Sciatic nerve (tissue), 2 donors: ENCODE results near the gene BPTF. TPM values are rescaled to one million over a fixed set of nuclear protein-coding genes. Genes with fewer than 3 reads are reported as not detected.
"Not testable (repeated sequence)": the region's sequence is repeated elsewhere in the genome, so short reads cannot be mapped to it uniquely, and the experiment has no call there.

Source experiments
- ATAC-seq: fragments of 200-7000 bp; cut with Tn5 transposase; one replicate; pipeline ENCODE4 v1.9.1; 2020; ENCODE audit warnings: mild to moderate bottlenecking, moderate library complexity
- DNase-seq: peaks from one replicate; pipeline ENCODE4 v3.0.0-alpha.2; 2020; ENCODE audit warnings: low spot score
- intact Hi-C: fragments of 100-400 bp; cut with DNase I; formaldehyde crosslinking; loops from one replicate; pipeline ENCODE4 v1.14.2; 2022
- total RNA-seq: library from RNA; stranded (reverse); fragmentation: NEBNext Ultra II Directional; extraction: Animal tissue kit (Norgen Biotek cat#: 25700); gene quantifications from one replicate; pipeline ENCODE4 v1.2.1, GENCODE V29; 2021
- donor health status: DM: no; HTN: no; CAD: no.
- donor health status: DM: no; HTN: no; CAD: no.

The BPTF gene, protein sequence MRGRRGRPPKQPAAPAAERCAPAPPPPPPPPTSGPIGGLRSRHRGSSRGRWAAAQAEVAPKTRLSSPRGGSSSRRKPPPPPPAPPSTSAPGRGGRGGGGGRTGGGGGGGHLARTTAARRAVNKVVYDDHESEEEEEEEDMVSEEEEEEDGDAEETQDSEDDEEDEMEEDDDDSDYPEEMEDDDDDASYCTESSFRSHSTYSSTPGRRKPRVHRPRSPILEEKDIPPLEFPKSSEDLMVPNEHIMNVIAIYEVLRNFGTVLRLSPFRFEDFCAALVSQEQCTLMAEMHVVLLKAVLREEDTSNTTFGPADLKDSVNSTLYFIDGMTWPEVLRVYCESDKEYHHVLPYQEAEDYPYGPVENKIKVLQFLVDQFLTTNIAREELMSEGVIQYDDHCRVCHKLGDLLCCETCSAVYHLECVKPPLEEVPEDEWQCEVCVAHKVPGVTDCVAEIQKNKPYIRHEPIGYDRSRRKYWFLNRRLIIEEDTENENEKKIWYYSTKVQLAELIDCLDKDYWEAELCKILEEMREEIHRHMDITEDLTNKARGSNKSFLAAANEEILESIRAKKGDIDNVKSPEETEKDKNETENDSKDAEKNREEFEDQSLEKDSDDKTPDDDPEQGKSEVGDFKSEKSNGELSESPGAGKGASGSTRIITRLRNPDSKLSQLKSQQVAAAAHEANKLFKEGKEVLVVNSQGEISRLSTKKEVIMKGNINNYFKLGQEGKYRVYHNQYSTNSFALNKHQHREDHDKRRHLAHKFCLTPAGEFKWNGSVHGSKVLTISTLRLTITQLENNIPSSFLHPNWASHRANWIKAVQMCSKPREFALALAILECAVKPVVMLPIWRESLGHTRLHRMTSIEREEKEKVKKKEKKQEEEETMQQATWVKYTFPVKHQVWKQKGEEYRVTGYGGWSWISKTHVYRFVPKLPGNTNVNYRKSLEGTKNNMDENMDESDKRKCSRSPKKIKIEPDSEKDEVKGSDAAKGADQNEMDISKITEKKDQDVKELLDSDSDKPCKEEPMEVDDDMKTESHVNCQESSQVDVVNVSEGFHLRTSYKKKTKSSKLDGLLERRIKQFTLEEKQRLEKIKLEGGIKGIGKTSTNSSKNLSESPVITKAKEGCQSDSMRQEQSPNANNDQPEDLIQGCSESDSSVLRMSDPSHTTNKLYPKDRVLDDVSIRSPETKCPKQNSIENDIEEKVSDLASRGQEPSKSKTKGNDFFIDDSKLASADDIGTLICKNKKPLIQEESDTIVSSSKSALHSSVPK (N-terminal part only)
- 154 TPM for total RNA-seq

DNA sequence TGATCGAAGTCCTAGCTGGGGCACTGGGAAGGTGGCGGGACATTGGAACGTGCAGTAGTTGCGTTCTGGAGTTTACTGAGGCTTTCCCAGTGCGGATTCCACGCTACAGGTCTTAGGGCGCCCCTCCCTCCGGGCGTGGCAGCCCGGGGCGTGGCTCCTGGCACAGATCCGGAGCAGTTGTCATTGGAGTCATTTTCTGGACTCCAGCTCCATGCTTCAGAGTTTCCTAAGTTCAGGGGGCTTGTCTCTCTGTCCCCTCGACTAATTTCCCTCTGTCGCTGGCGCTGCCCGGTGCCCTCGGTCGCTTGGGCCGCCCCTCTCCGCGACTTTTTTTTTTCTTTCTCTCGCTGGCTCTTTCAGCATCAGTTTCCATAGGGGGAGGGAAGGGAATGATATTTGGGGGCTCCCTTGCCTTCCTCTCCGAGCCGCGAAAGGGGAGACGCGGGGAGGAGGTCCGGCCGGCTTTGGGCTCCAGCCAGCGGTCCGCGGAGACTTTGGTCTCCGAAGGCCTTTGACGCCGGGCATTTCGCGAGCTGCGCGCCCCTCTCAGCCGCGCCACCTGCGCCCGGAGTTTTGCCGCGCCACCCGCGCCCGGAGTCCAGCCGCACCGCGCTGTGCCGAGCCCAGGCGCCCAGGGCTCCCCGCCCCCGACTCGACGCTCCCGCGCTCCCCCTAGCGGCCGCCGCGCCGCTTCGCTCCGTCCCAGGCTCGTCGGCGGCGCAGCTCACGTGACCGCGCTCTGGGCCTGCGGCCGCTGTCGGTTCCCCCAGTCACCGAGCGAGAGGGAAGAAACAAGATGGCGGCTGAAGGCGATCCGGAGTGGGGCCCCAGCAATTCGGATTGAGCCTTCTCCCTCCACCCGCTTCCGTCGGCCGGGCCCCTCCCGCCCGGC, at the start of gene BPTF:
BPTF (plus strand) TSS at position 769 of the 892 bp plus-strand sequence. CDS start 222 bp downstream, outside the sequence.
- DNase-seq: peak; percentile 96
- peak; percentile 97 for ATAC-seq
- intact Hi-C loops: no loop called here

DNA sequence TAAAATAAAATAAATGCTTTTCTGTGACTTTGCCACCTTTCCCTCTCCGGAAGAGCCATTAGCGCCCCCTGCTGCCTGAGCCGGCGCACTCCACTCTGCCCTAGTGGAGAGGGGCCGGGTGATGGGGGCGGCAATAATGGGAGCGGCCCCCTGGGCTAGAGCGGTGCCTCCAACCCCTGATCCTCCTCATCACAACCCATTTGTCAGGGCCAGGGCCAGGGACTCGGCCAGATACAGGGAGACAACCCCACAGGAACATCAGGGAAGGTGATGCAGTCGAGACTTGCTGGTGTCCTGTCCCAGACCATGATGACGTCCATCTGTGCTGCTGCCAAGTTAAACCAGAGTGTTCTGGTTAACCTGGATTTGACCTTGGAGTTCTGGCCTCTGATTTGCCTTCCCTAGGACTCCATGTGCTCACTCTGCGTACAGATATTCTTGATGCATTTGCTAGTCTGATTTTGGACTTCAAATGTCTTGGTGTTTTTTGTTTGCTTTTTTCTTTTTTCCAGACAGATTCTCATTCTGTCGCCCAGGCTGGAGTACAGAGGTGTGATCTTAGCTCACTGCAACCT, 46.1 kb upstream of the BPTF start:
- peak; percentile 87 for ATAC-seq
- intact Hi-C loops: no loop called here
- DNase-seq: peak; percentile 62

DNA sequence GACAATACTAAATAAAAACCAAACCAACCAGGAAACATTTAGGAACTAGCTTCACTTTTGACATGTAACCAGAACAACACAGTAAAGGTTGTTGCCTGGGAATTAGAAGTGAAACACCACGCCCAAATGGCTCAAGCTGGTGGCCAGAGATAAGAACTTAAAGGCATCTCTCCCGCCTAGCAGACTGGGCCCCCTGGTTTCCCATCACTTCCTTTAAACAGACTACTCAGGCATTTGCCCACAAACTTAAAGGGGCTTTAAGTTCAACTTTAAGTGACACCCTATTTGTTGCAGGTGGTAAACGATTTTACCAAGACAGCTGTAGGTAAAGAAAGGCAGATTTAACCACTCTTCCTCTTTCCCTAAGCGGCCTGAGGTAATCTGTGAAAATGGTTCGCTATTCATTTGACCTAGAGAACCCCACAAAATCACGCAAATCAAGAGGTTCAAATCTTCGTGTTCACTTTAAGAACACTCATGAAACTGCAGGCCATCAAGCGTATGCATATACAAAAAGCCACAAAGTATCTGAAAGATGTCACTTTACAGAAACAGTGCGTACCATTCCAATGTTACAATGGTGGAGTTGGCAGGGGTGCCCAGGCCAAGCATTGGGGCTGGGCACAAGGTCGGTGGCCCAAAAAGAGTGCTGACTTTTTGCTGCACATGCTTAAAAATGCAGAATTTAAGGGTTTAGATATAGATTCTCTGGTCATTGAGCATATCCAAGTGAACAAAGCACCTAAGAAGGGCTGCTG, 40.8 kb upstream of the BPTF start:
- ATAC-seq (no peak), DNase-seq (no peak)
- intact Hi-C loops: no loop called here

DNA sequence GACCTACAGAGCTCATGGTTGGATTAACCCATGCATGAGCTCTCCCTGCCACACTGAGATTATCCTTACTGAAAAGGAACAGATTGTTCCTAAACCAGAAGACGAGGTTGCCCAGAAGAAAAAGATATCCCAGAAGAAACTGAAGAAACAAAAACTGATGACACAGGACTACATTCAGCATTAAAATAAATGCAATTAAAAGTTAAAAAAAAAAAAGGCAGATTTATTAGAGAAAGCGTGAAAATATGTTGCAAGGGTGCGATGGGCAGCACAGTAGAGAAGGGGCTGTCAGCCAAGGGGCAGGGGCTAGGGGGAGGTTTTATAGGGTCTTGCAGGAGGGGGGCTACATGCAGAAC, 40.2 kb upstream of the BPTF start:
- ATAC-seq: no peak
- DNase-seq: no peak
- intact Hi-C loops: no loop called here

DNA sequence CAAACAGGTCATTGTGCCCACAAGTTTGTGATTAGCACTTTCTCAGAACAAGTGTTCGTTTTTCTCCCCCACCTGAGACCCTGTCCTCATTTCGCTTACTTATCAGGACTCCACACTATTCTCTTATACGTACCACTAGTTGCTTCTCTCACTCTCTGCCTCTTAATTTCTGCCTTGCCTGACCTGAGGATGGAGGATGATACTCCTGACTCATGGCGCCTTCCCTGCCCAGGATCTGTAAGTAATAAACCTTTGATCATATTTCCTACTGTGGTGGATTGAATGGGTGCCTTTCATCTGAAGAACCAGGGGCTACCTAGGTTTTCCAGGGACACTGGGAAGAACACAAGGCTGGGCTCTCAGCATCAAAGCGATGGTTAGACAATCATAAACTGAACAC, 39.8 kb upstream of the BPTF start:
- ATAC-seq: no peak
- intact Hi-C loops: no loop called here
- DNase-seq: peak; percentile 13

DNA sequence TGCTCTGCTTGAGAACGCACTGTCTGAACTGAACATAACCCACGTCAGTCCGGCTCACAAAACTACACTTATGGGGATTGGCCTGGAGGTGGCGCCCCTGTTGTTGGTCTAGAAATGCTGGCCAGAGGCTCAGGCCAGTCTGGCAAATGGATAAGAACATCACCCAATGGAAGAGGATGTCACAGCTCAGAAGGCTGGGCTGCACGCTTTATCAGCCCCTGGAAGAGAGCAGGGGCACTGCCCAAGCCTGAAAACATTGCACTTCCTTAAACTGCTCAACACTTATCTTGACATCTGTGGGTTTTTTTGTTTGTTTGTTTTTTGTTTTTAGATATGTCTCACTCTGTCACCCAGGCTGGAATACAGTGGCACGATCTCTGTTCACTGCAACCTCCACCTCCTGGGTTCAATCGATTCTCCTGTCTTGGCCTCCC, 24.8 kb upstream of the BPTF start:
- ATAC-seq (peak; percentile 74), DNase-seq (peak; percentile 74)
- intact Hi-C loops: no loop called here

DNA sequence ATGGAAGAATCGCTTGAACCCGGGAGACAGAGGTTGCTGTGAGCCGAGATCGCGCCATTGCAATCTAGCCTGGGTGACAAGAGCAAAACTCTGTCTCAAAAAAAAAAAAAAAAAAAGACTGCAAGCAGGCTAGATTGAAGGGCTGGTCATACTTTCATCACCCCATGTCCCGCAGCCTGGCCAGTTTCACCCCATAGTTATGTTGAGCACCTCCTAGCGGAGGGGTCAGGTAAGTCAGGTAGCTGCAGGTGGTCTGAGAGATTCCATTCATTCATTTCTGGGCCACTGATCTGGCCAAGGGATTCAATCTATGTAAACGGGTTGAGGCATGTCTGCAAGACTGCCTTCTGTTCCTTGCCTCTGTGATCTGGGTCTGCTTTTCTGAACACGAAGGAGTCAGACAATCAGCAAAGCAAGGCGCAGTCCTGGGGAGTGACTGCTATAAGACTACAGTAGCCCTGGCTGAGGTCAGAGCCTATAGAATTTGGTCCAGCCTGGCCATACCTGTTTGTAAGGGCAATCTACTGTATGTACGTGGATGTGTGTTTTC, 23.6 kb upstream of the BPTF start:
- no peak for ATAC-seq
- intact Hi-C loops: no loop called here
- no peak for DNase-seq

DNA sequence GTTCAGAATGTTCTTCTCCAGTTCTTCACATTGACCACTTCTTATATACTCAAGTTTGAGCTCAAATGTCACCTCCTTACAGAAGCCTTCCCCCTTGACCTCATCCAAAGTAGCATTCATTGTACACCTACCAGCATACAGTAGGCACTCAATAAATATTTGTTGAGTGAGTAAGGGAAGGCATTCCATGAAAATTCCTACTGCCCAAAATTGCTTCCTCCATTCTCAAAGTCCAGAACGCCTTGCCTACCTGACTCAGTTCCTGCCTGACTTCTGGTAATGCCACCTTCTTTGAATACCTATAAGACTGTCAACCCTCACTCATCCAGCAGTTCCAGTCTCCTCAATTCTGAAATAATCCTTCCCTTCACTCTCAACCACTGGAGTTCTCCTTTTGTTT, 14.8 kb upstream of the BPTF start:
- no peak for ATAC-seq
- no peak for DNase-seq
- intact Hi-C loops: no loop called here

DNA sequence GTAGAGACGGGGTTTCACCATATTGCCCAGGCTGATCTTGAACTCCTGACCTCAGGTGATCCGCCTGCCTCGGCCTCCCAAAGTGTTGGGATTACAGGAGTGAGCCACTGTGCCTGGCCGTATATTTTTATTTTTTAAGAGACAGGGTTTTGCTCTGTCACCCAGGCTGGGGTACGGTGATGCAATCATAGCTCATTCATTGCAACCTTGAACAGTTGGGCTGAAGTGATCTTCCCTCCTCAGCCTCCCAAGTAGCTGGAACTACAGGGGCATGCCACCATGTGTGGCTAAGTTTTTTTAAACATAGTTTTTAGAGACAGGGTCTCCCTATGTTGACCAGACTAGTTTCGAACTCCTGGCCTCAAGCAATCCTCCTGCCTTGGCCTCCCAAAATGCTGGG, 12.9 kb upstream of the BPTF start:
- intact Hi-C loops, DNase-seq, ATAC-seq: not testable (repeated sequence)

DNA sequence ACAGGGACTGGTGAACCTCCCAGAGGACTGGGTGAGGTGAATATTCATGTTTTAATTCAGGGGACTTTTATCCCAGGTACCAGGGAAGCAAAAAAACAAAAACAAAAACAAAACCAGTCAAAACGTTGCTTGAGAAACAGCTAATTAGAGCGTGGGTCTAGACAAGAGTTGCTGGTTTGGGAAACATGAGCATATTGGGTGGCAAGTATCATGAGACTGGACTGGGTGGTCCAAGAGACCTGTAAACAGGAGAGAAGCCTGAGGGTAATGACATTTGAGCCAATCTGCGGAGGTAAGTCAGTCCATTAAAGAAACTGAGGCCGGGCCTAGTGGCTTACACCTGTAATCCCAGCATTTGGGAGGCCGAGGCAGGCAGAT, 11.5 kb upstream of the BPTF start:
- intact Hi-C loops: no loop called here
- DNase-seq (no peak), ATAC-seq (no peak)

DNA sequence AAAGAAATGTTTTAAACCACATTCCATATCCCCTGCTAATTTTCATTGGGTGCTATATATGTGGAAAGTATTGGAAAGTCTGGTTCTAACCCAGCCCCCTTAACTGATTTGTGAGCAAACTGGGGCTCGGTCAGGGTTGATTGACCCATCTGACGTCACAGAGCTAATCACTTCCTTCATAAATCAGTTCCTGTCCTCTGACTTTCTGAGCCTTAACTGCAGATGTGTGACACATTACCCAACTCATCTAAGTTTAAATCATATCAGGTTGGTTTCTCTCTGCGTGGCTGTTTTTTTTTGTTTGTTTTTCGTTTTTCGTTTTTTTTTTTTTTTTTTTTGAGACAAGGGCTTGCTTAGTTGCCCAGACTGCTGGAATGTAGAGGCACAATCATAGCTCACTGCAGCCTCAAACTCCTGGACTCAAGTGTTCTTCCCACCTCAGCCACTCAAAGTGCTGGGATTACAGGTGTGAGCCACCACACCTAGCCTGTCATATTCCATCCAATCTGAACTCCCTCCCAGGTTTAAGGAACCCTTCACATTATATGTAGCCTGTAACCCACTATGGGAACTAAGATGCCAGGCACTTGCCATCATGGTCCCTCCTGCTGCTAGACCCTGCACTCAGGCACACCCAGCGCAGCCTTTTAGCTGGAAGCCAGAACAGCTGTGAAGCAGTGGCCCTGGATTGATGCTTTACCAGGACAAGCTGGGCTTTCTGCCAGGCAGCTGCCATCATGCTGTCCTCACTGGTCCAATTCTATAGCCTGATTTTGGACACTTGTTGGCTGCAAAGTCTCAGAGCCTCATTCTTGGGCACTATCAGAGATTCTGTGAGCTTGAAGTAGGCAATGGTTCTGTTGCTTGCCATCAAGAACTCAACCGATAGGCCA, 6.9 kb upstream of the BPTF start:
- ATAC-seq (no peak), DNase-seq (peak; percentile 34)
- intact Hi-C loops: no loop called here

DNA sequence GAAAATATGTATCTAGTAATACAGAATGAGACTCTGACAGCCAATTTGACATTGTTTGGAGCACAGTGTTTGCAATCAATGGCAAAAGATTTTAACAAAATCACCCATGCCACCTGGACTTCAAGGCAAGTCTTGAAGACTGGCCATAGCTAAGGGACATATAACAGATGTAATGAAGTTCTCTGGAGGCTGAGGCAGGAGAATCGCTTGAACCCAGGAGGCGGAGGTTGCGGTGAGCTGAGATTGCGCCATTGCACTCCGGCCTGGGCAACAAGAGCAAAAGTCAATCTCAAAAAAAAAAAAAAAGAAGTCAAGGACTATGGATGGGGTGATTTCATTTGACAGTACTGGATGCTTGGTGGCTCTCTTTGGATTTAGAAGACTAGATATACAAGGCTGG, 5.6 kb upstream of the BPTF start:
- intact Hi-C loops: no loop called here
- DNase-seq (no peak), ATAC-seq (no peak)

DNA sequence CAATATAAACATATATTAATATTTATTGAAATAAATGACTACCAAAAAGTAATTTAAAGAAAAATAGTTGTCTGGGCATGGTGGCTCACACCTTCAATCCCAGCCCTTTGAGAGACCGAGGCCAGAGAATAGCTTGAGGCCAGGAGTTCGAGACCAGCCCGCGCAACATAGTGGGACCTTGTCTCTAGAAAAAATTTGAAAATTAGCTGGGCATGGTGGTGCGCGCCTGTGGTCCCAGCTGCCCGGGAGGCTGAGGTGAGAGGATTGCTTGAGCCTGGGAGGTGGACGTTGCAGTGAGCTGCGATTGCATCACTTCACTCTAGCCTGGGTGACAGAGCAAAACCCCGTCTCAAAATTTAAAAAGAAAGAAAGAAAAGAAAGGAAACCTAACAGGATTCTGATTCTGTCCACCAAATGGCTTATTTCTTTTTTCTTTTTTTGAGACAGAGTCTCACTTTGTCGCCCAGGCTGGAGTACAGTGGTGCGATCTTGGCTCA, 3.4 kb upstream of the BPTF start:
- intact Hi-C loops: no loop called here
- ATAC-seq (no peak), DNase-seq (peak; percentile 21)

DNA sequence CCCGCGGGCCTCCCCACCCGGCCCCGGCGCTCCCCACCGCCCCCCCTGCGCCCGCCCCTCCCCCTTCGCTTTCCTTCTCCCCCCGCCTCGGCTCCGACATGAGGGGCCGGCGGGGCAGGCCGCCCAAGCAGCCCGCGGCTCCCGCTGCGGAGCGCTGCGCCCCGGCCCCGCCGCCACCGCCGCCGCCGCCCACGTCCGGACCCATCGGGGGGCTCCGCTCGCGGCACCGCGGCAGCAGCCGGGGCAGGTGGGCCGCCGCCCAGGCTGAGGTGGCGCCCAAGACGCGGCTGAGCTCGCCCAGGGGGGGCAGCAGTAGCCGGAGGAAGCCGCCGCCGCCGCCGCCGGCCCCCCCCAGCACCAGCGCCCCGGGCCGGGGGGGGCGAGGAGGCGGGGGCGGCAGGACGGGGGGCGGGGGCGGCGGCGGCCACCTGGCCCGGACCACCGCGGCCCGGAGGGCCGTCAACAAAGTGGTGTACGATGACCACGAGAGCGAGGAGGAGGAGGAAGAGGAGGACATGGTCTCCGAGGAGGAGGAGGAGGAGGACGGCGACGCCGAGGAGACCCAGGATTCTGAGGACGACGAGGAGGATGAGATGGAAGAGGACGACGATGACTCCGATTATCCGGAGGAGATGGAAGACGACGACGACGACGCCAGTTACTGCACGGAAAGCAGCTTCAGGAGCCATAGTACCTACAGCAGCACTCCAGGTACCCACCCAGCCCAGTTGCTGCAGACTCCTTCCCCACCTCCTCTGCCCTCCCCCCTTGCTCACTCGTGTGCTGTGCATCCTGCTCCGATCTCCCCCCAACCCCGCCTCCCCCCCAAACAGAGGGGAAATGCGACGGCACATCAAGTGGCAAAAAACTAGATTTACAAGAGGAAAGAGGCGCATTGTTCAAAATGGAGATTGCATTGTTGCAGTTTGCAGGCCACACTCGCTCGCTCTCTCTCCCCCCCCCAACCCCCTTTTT, 611 bp downstream of the BPTF start:
- intact Hi-C loops: not testable (repeated sequence)
- DNase-seq (peak; percentile 65), ATAC-seq (peak; percentile 36)

DNA sequence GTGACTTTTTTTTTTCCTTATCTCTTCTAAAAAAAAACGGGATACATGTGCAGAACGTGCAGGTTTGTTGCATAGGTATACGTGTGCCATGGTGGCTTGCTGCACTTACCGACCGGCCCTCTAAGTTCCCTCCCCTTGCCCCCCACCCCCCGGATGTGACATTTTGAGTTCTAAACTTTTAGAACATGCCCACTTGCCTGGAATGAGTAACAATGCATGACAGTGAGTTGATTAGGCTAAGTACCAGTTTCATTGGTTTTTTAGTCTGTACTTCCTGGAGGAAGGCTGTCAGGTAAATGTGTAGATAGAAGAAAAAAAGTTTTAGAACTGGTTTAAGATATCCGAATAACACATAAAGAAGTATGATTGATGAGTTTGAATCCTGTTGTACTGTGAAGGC, 4.0 kb downstream of the BPTF start:
- no peak for DNase-seq
- ATAC-seq: no peak
- intact Hi-C loops: no loop called here
